ENCODE data around the gene COG1. TPM values are rescaled to one million over a fixed set of nuclear protein-coding genes. Genes with fewer than 3 reads are reported as not detected.

COG1 gene
- total and polyA plus RNA-seq, 2 of the 8 experiments (the other 6 are each of a cell fraction or from before 2014, with no cell fraction given) = 11.0 to 19.5 TPM

GRCh38 chr17:73224663-73225305 is 31.9 kb downstream of the COG1 start:
- H3K4ac ChIP-seq (replicated peaks; ENCODE audit: insufficient read length, low read depth, low read length) = no peak overlapping the region
- no peaks in the 10 kb centered on the region for H3K23me2 ChIP-seq (ENCODE audit: low read depth, low read length)
- peak overlapping the region; percentile 58; the same call in 1 of the 2 replicates for H3K27ac ChIP-seq (ENCODE audit: low read depth, low read length)
- H3K27me3 ChIP-seq (replicated peaks in 1 of 4; ENCODE audit: control insufficient read depth in 3 of 4, extremely low read depth in 1 of 4, insufficient read depth in 3 of 4, low read length in 3 of 4) = no peaks in the 10 kb centered on the region
- H2AK5ac ChIP-seq (ENCODE audit: low read depth, low read length) = peak overlapping the region; percentile 98; the same call in 1 of the 2 replicates
- DNase-seq (ENCODE audit: low read depth in 1 of 2, low spot score in 2 of 2) (no peak), FAIRE-seq (no peak)
- no peak overlapping the region; a peak in 1 of 4 replicates for H3K4me2 ChIP-seq (ENCODE audit: insufficient read depth in 1 of 2, low read depth in 2 of 2, low read length in 2 of 2)
- H3K4me1 ChIP-seq (replicated peaks in 1 of 4; ENCODE audit: control insufficient read depth in 3 of 4, insufficient read depth in 4 of 4, low read length in 3 of 4) = peaks cover 0 to 14% (median 5%) of the 10 kb centered on the region in 4 experiments; a peak in 6 of 7 replicates
- peaks cover 4 to 73% of the 10 kb centered on the region in 2 experiments for H3K79me2 ChIP-seq (ENCODE audit: control insufficient read depth in 1 of 2, insufficient read depth in 2 of 2, low read length in 2 of 2)
- peaks cover 5% of the 10 kb centered on the region for H3K79me1 ChIP-seq (ENCODE audit: low read depth, low read length)
- H4K91ac ChIP-seq (replicated peaks; ENCODE audit: insufficient read length, low read length) = peak overlapping the region; percentile 86
- no peak overlapping the region for H3K56ac ChIP-seq (replicated peaks; ENCODE audit: insufficient read length, low read depth, low read length)
- CTCF ChIA-PET (ENCODE audit: partially characterized antibody) = interaction anchor here (3.0 kb wide), 1 partner anchor 9 kb away, joined by 22 read pairs; no protein-coding TSS in a partner anchor
- no peak overlapping the region for H2AFZ ChIP-seq (ENCODE audit: low read length)
- POLR2A ChIA-PET (ENCODE audit: partially characterized antibody) = no interaction called here
- H2BK120ac ChIP-seq (replicated peaks; ENCODE audit: low read depth, low read length) = no peak overlapping the region
- 86% methylated on average over 5 of the region's 5 CpGs; no CpG with 5 or more reads in 1 of the 2 experiments for WGBS, 2 experiments (ENCODE audit: extremely low coverage in 1 of 2, insufficient coverage in 1 of 2, insufficient read length in 1 of 2, insufficient replicate concordance in 2 of 2, low coverage in 1 of 2, low lambda C conversion rate in 2 of 2, missing lambda C conversion rate in 1 of 2)
- H2BK5ac ChIP-seq (ENCODE audit: low read depth, low read length) = peak overlapping the region; percentile 79
- no peak overlapping the region for H3K4me3 ChIP-seq (ENCODE audit: extremely low read depth in 1 of 4, insufficient read depth in 2 of 4, low read depth in 3 of 4, low read length in 4 of 4)
- no peak overlapping the region for H3K14ac ChIP-seq (ENCODE audit: insufficient read length)
- H3K9ac ChIP-seq (replicated peaks in 1 of 4; ENCODE audit: extremely low read depth in 1 of 4, low read depth in 3 of 4, low read length in 3 of 4) = no peak overlapping the region
- no peaks in the 10 kb centered on the region for H3K9me3 ChIP-seq (ENCODE audit: insufficient read depth in 2 of 2, low read depth in 1 of 2, low read length in 1 of 2)
- H3K18ac ChIP-seq (ENCODE audit: extremely low read depth, low read length) = no peak overlapping the region
- H4K20me1 ChIP-seq (replicated peaks in 1 of 2; ENCODE audit: control insufficient read depth in 1 of 2, insufficient read depth in 2 of 2, low read length in 2 of 2) = peaks cover 2 to 3% of the 10 kb centered on the region in 2 experiments
- H3K36me3 ChIP-seq (ENCODE audit: control insufficient read depth in 2 of 4, insufficient read depth in 4 of 4, low read length in 3 of 4) = peaks cover 0 to 6% (median 0%) of the 10 kb centered on the region in 4 experiments; a peak in 1 of 8 replicates
- no peak overlapping the region; the same call in none of the 2 replicates for H4K8ac ChIP-seq (ENCODE audit: extremely low read depth, insufficient read depth, low read length)
- no peak overlapping the region for H4K5ac ChIP-seq (ENCODE audit: insufficient read length, low read depth, low read length)
- H2BK20ac ChIP-seq (ENCODE audit: low read length) = no peak overlapping the region
- H3K23ac ChIP-seq (ENCODE audit: insufficient read length) = no peak overlapping the region
- peak overlapping the region; percentile 86; the same call in 1 of the 2 replicates for H2BK12ac ChIP-seq (ENCODE audit: low read depth, low read length)
- no peak overlapping the region for H2BK15ac ChIP-seq (ENCODE audit: low read length)
